ENCODE measurements around the gene HDGFL2.

The HDGFL2 gene

GRCh38 chr19:4531562-4532165 lies 59.6 kb downstream of the HDGFL2 start:
- TF ChIP-seq CTCF (IDR thresholded peaks at IDR 0.05; ENCODE audit: insufficient read depth, missing control alignments), result no peak
- no peak for DNase-seq (ENCODE audit: insufficient read length, low spot score)
- FAIRE-seq, result no peak

- DNase-seq (ENCODE audit: insufficient read length, low spot score) (no peak), FAIRE-seq (no peak)
- no peak for TF ChIP-seq CTCF (IDR thresholded peaks at IDR 0.05; ENCODE audit: insufficient read depth, missing control alignments)
These were observed 61.2 kb downstream of the HDGFL2 start for GRCh38 chr19:4533334-4533733.

GRCh38 chr19:4533835-4534424 lies 61.8 kb downstream of the HDGFL2 start:
- DNase-seq (ENCODE audit: insufficient read length, low spot score) (no peak), FAIRE-seq (no peak)
- TF ChIP-seq CTCF (IDR thresholded peaks at IDR 0.05; ENCODE audit: insufficient read depth, missing control alignments), result no peak

- DNase-seq (ENCODE audit: insufficient read length, low spot score), result peak; percentile 97
- no peak for FAIRE-seq
- TF ChIP-seq CTCF (IDR thresholded peaks at IDR 0.05; ENCODE audit: insufficient read depth, missing control alignments), result no peak
These were observed 63.0 kb downstream of the HDGFL2 start, which contains the start of gene PLIN5 for GRCh38 chr19:4534836-4535658. TSS of gene PLIN5 (minus strand) at chr19:4535224. CDS start at chr19:4534074, 1,150 bp downstream.

GRCh38 chr19:4536798-4537197 lies 64.7 kb downstream of the HDGFL2 start:
- TF ChIP-seq CTCF (IDR thresholded peaks at IDR 0.05; ENCODE audit: insufficient read depth, missing control alignments), result no peak
- FAIRE-seq (no peak), DNase-seq (ENCODE audit: insufficient read length, low spot score) (no peak)

GRCh38 chr19:4537953-4538600 lies 66.0 kb downstream of the HDGFL2 start:
- TF ChIP-seq CTCF (IDR thresholded peaks at IDR 0.05; ENCODE audit: insufficient read depth, missing control alignments), result peak; percentile 1
- no peak for DNase-seq (ENCODE audit: insufficient read length, low spot score)
- no peak for FAIRE-seq
